Esophagus muscularis mucosa (tissue), 3 donors: ENCODE results near the gene TRAPPC2L.

Source experiments
- POLR2A ChIP-seq: fragments of 450-650 bp; IDR thresholded peaks from one replicate; pipeline ENCODE4 v1.6.1; 2017; ENCODE audit warnings: antibody characterized with exemption, moderate library complexity, mild to moderate bottlenecking, low read depth
- TF ChIP-seq, protein P1 (sequence below), 3 experiments: fragments of 200-600 bp in 2 of 3; fragments of 450-650 bp in 1 of 3; sonication (generic) in 2 of 3; IDR thresholded peaks; one replicate each; pipeline ENCODE4 v1.5.1; 2017 to 2019; ENCODE audit warnings: antibody characterized with exemption in 3 of 3, mild to moderate bottlenecking in 2 of 3, moderate library complexity in 1 of 3

- TF ChIP-seq, protein P1, sequence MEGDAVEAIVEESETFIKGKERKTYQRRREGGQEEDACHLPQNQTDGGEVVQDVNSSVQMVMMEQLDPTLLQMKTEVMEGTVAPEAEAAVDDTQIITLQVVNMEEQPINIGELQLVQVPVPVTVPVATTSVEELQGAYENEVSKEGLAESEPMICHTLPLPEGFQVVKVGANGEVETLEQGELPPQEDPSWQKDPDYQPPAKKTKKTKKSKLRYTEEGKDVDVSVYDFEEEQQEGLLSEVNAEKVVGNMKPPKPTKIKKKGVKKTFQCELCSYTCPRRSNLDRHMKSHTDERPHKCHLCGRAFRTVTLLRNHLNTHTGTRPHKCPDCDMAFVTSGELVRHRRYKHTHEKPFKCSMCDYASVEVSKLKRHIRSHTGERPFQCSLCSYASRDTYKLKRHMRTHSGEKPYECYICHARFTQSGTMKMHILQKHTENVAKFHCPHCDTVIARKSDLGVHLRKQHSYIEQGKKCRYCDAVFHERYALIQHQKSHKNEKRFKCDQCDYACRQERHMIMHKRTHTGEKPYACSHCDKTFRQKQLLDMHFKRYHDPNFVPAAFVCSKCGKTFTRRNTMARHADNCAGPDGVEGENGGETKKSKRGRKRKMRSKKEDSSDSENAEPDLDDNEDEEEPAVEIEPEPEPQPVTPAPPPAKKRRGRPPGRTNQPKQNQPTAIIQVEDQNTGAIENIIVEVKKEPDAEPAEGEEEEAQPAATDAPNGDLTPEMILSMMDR (IDR thresholded peaks at IDR 0.05), result peak; percentile 20 to 44 (median 28)
- peak; percentile 33 for TF ChIP-seq POLR2A
Measured at GRCh38 chr16:88811769-88812512, 45.0 kb upstream of the TRAPPC2L start, which contains the start of gene APRT.
